ENCODE measurements around the gene MINPP1. TPM values are rescaled to one million over a fixed set of nuclear protein-coding genes. Genes with fewer than 3 reads are reported as not detected.

Gene MINPP1
- total and polyA plus RNA-seq, 4 donors: 19.1 to 111 (median 24.6) TPM

- no peak for DNase-seq (ENCODE audit: low spot score)
- Histone ChIP-seq H3K9me3 (ENCODE audit: control insufficient read depth in 4 of 4, low read length in 3 of 4) (no peaks in the 10 kb centered on the region), H3K36me3 (ENCODE audit: control insufficient read depth in 4 of 4, insufficient read depth in 3 of 4, low read depth in 1 of 4, low read length in 3 of 4) (no peaks in the 10 kb centered on the region), H3K27me3 (ENCODE audit: control insufficient read depth in 4 of 4, insufficient read depth in 4 of 4, low read length in 3 of 4) (no peaks in the 10 kb centered on the region), H3K4me1 (ENCODE audit: control insufficient read depth in 4 of 4, insufficient read depth in 4 of 4, low read length in 3 of 4) (peaks cover 11 to 32% (median 21%) of the 10 kb centered on the region in 4 donors), H3K27ac (ENCODE audit: low read depth in 1 of 2, low read length in 2 of 2) (peak overlapping the region; percentile 66 to 81), H3K9ac (ENCODE audit: low read depth in 1 of 2, low read length in 2 of 2) (no peak overlapping the region), H3K4me3 (ENCODE audit: low read depth in 1 of 3, low read length in 3 of 3) (no peak overlapping the region)
- no peak for TF ChIP-seq FOXA1 (IDR thresholded peaks at IDR 0.05)
- peak; percentile 13 to 68 for TF ChIP-seq RAD21 (IDR thresholded peaks at IDR 0.05)
- no peak for TF ChIP-seq NR2F2 (IDR thresholded peaks at IDR 0.05)
- TF ChIP-seq HNF4A (conservative IDR thresholded peaks at IDR 0.05): peak; percentile 60 to 73
- peak in 1 of 2 donors; percentile 68 for TF ChIP-seq JUND (IDR thresholded peaks at IDR 0.05)
- no peak for TF ChIP-seq EGR1 (IDR thresholded peaks at IDR 0.05; ENCODE audit: low read depth in 2 of 2)
- no peak for TF ChIP-seq ATF3 (IDR thresholded peaks at IDR 0.05)
- peak; percentile 73 for TF ChIP-seq YY1 (IDR thresholded peaks at IDR 0.05)
- TF ChIP-seq CTCF (IDR thresholded peaks at IDR 0.05; ENCODE audit: low read depth, low read length, missing input control): no peak
- peak; percentile 17 for TF ChIP-seq MAX (IDR thresholded peaks at IDR 0.05)
- TF ChIP-seq RXRA (IDR thresholded peaks at IDR 0.05): peak; percentile 41 to 50
- TF ChIP-seq REST (IDR thresholded peaks at IDR 0.05): peak; percentile 63
- TF ChIP-seq HNF4G (IDR thresholded peaks at IDR 0.05): no peak
- no peak for TF ChIP-seq GABPA (IDR thresholded peaks at IDR 0.05 in 1 of 2, conservative IDR thresholded peaks at IDR 0.05 in 1 of 2)
- peak; percentile 72 for TF ChIP-seq SP1 (IDR thresholded peaks at IDR 0.05)
- WGBS: 36% methylated on average over 8 of the region's 8 CpGs
Observed at GRCh38 chr10:87598700-87599099, 94.0 kb downstream of the MINPP1 start.

GRCh38 chr10:87600581-87600980 is 95.9 kb downstream of the MINPP1 start:
- Histone ChIP-seq H3K9ac (ENCODE audit: low read depth in 1 of 2, low read length in 2 of 2) (no peak overlapping the region), H3K36me3 (ENCODE audit: control insufficient read depth in 4 of 4, insufficient read depth in 3 of 4, low read depth in 1 of 4, low read length in 3 of 4) (no peaks in the 10 kb centered on the region), H3K4me3 (ENCODE audit: low read depth in 1 of 3, low read length in 3 of 3) (no peak overlapping the region), H3K9me3 (ENCODE audit: control insufficient read depth in 4 of 4, low read length in 3 of 4) (no peaks in the 10 kb centered on the region), H3K27me3 (ENCODE audit: control insufficient read depth in 4 of 4, insufficient read depth in 4 of 4, low read length in 3 of 4) (no peaks in the 10 kb centered on the region), H3K4me1 (ENCODE audit: control insufficient read depth in 4 of 4, insufficient read depth in 4 of 4, low read length in 3 of 4) (peaks cover 6 to 14% (median 8%) of the 10 kb centered on the region in 4 donors), H3K27ac (ENCODE audit: low read depth in 1 of 2, low read length in 2 of 2) (no peak overlapping the region)
- no peak for DNase-seq (ENCODE audit: low spot score)
- TF ChIP-seq RXRA (IDR thresholded peaks at IDR 0.05): no peak
- TF ChIP-seq RAD21 (IDR thresholded peaks at IDR 0.05): no peak
- WGBS: 99% methylated on average over 1 of the region's 1 CpG

Other genes starting within 250 kb of the MINPP1 start
- 1 to 10 TPM; 1.8 to 2.8 TPM for gene NUTM2D, start 147.1 kb upstream of the MINPP1 start, total RNA-seq
- 1 to 10 TPM in 1 of 2 donors, under 1 TPM in 1; 0.21 to 1.5 TPM for gene NUTM2D, start 147.1 kb upstream of the MINPP1 start, polyA plus RNA-seq
- gene PAPSS2, start 155.0 kb downstream of the MINPP1 start, total RNA-seq: 10 to 100 TPM; 24.3 to 86.5 TPM
- 10 to 100 TPM; 55.6 to 63.0 TPM for gene PAPSS2, start 155.0 kb downstream of the MINPP1 start, polyA plus RNA-seq

Data from liver (tissue), 9 donors.